COR-L47 (cell line): ENCODE measurements around the gene MOV10L1.

ENCODE experiments used
- DNase-seq: peaks from one replicate; lab custom pipeline; 2025; lab: John Stamatoyannopoulos, UW

Gene MOV10L1

DNA sequence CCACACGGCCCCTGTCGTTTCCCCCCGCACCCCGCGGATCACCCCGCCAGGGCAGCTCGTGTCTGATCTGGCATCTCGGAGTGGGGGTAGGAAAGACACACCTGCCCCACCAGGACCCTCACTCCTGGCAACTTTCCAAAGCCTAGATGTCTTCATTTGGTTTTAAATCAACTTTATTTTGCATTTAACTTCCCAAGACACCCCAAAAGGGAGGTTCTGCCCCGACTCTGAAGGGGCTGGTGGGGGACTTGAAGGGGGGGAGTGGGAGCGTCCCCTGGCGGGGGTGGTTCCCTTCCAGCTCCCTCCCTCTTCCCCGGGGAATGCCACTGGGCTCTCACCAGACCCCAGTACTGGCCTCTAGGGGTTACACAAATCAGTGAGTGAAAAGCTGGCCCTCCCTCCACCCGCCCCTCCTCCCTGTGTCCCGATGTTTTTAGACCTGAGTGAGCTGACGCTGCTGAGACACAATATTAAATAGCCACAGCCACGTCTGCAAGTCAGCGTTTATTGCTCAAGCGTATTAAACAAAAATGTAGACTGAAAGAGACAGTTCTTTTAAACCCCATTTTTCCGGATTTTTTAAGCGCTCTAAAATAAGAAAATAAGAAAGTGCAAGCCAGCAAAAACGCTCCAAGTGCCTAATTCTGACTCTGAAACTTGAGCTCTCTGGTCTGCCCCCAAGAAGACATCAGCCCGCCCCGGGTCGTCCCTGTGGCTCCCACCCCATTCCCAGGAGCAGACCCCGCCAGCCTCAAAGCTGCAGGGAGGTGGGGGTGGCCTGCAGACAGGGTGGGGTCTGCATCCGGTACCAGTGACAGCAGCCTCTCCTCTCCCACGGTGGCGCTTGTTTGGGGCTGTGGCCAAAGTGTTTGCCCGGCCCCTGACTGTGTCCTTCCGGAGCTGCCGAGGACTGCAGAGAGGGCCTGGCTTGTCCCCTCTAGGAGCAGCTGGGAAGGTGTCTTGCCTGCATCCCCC is 30.6 kb upstream of the MOV10L1 start:
- DNase-seq, result no peak

DNA sequence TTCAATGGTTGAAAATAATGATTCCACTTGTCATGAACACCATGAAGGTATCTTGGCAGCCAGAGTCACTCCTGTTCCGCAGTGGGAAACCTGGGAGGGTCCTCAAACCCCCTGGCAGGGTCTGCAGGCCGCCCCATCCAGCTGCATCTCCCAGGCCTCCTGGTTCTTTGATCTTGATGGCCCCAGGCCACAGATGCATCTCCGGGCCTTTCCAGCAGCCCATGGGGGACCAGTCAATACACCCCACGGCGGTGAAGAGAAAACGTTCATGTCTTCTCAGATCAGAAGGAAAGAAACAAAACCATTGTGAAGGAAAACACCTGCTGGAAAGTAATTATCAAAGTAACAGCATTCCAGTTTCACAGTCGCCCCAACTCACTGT is 29.9 kb upstream of the MOV10L1 start:
- no peak for DNase-seq

DNA sequence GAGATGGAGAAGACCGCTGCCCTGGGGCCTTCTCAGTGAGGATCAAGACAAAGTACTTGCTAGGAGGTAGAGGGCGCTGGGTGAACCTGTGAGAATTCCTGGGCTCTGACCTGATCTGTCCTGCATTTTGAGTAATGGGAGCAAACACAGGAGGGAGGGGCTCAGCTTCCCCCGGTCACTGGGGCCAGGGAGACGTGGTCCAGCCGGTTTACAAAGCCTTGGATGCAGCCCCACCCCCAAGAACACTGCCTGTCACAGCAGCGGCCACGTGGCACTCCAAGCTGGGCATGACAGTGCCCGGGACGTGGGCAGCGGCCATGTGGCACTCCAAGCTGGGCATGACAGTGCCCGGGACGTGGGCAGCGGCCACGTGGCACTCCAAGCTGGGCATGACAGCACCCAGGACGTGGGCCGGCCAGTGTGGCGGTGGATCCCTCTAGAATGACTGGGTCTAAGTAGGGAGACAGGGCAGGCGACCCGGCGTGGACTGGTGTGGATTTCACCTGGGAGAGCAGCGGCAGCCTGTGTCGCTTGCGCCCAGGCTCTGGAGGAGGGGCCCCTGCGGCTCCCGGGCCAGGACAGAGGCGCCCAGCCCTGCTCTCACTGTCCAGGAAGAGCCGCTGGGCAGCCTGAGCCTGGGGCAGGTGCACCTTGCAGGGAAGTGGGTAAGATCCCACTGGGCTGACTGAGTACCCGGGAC is 29.2 kb upstream of the MOV10L1 start:
- no peak for DNase-seq

DNA sequence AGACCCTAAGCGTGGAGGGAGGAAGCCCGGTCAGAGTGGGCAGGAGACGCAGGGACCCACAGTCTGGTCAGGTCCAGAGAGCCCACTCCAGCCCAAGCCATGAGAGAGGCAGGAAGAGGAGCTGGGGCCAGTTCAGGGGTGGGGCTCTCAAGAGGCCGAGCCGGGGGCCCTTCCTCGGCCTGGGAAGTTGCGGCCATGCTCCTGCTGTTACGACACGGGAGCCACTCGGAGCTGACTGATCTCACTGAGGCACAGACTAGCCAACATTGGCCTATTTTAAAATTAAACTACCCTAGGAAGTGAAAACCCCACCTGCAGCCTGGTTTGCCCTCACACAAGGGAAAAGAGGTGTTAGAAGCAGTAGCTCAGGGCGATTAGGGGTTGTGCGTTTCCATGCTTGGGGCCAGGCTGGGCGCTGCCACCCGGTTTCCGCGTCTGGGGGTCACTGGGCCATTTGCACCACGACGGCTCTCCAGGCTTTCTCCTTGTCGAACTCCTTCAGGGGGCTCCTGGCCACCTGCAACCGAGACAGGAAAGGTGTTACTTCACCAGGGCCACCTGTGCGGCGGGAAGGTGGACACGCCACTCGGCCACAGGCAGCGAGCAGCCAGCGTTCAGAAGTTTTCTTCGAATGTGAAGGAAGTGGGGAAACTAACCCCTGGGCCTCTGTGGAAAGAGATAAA is 28.5 kb upstream of the MOV10L1 start:
- no peak for DNase-seq

DNA sequence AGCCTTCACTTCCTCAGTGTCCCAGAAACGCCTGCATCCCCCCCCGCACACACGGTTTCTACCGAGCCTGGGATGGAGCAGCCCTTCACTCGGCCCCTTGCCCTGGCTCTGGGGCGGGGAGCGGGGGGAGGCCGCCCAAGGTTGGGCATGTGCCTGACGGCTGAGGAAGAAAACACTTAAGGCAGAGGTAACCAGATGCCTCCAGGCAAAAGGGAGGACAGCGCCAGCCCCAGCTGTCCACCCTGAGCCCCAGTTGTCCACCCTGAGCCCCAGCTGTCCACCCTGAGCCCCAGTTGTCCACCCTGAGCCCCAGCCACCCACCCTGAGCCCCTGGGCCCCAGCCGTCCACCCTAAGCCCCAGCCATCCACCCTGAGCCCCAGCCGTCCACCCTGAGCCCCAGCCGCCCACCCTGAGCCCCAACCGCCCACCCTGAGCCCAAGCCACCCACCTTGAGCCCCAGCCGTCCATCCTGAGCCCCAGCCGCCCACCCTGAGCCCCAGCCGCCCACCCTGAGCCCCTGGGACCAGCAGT is 27.9 kb upstream of the MOV10L1 start:
- no peak for DNase-seq

DNA sequence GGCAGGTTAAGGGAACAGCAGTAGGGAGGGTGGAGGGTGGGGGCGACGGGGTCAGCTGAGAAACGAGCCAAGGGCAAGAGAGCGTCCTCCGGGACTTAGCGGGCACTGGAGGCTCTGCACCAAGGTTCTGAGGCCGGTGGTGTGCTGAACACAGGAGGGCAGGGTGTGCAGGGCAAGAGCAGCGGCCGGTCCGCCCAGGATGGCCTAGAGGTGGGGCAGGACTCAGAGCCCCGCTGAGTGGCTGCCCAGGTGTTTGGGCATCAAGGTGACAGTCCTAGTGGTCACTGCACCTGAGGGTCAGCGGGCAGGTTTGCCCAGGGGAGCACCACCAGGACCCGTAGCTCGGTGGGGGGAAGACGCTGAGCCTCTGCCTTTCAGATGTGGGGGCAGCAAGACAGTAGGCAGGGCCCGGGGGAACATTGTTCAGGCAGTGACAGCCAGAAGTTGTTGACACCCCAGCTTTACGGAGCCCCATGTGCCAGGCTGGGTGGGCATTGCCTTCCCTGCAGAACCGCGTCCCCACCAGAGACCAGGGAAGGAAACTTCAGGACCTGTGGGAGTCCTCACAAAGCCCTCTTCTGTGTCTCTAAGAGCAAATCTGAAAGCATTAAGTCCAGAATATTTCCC is 27.2 kb upstream of the MOV10L1 start:
- DNase-seq, result no peak

DNA sequence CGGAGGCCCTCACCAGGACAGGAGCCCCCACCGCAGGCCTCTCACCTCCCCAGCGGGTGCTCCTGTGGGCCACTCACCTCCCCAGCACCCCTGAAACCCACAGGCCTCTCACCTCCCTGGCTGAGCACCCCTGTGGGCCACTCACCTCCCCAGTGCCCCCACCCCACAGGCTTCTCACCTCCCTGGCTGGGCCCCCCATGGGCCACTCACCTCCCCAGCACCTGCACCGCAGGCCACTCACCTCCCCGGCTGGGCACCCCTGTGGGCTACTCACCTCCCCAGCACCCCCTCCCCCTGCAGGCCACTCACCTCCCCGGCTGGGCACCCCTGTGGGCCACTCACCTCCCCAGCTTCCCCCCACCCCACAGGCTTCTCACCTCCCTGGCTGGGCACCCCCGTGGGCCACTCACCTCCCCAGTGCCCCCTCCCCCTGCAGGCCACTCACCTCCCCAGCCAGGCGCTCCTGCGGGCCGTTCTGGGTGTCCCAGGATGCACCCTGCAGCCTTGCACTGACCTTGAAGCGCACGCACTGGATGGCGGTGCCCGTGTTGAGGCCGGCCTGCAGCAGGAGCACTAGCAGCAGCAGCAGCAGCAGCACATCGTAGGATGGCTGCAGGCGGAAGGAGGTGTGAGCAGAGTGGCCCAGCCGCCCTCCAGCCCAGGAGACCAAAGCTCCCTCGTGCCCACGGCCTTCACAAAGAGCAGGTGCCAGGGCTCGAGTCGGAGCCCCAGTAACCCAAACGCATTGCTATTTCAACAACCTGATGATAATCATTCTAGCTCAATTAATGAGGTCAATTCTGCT is 26.0 kb upstream of the MOV10L1 start:
- DNase-seq, result no peak

DNA sequence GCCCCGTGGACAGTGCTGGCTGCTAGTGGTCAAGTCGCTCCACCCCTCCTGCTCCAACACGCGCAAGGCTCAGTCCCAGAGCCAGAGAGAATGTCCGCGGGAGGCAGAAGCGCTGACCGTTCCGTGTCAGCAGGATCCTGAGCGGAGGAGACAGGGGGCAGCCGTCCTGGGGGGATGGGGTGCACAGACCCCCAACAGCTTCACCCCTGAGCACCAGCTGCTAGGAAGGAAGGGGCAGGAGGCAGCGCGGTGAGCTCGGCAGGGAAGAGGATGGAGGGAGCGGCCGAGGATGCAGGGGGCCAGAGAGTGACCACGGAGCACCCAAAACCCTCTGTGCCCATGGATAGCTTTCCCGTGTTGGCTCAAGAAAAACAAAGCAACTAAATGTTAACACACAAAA is 25.4 kb upstream of the MOV10L1 start:
- no peak for DNase-seq

DNA sequence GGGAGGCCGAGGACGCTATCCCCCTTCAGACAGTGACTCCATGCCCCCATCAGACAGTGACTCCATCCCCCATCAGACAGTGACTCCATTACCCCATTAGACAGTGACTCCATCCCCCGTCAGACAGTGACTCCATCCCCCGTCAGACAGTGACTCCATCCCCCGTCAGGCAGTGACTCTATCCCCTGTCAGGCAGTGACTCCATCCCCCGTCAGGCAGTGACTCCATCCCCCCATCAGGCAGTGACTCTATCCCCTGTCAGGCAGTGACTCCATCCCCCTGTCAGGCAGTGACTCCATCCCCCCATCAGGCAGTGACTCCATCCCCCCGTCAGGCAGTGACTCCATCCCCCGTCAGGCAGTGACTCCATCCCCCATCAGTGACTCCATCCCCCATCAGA is 22.6 kb upstream of the MOV10L1 start:
- no peak for DNase-seq

DNA sequence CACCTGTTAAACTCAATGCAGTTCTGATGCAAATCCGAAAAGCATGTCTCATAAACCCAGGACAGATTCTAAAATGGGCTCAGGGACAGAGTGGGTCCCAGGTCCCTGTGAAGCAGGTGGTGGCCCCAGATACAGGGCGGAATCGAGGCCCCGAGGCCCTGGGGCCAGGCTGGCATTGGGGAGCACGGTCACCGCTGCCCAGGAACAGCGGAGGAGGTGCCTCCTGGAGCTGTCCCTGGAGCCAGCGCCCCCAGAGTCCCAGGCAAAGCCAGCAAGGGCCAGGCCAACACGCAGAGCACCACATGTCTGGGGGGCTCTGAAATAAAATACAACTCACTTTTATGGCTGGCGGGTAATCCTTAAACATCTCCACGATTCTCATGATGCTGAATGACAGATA is 21.7 kb upstream of the MOV10L1 start:
- no peak for DNase-seq

DNA sequence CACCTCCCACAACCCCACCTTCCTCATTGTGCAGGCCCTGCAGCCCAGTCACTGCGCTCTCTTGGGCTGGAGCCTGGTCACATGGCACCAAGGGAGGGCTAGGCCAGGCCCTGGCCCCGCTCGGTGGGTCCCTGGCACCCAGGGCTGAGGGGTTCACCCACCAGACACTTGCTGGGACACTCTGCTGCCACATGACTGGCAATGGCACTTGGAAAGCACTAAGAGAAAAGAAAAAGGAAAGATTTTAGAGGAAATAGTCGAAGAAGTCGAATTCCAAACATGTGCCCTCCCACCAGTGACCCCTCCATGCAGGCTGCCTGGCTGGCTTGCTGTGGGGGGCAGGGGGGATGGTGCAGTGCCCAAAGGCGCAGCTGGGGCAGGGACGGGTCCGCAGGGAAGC is 19.4 kb upstream of the MOV10L1 start:
- no peak for DNase-seq

DNA sequence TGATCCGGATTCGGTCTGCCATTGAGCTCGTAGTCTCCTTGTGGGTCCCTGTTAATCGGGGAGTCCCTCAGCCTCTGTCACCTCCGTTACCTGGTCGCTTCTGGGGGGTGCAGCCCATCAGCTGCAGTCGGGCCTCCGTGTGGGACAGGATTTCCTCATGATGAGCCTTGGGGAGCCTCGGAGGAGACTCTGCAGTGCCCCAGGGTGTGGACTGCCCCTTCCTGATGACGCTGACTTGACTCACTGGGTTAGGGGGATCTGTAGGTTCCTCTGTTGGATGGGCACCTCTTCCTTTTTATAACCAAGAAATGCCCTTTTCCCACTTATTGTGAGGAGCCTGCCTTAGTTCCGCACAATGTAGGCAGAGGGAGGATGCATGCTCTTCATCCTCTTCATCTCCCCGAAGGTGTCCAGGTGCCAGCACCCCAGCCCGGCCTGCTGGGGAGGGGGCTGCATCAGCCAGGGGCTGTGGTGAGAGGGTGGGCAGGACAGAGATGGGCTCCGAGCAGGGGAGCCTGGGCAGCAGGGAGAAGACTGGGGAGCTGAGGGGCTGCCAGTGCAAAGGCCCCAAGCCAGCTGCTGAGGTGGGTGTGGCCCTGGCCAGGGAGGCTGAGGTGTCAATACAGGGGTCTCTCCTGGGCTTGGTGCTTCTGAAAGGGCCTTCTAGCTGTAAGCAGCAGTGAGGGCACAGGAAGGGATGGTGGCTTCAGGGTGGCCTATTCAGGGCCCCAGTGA is 18.2 kb upstream of the MOV10L1 start:
- no peak for DNase-seq

DNA sequence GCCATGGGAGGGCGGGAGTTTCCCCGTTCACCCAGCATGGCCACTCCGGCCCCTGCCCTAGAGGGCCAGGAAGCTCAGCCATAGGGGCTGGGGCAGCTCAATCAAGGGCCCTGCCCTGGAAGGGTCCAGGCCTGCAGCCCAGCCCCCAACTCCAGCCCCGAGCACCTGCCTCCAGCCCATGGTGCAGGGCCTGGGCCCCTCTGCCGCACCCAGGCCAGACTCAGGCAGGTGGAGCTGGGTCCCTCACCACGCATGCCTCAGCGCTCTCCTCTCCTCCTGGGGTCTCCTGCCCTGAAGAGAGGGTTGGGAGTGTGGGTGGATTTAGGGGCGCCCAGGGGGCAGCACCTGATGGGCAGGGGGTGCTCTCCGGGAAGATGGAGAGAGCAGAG is 17.6 kb upstream of the MOV10L1 start:
- DNase-seq, result no peak

DNA sequence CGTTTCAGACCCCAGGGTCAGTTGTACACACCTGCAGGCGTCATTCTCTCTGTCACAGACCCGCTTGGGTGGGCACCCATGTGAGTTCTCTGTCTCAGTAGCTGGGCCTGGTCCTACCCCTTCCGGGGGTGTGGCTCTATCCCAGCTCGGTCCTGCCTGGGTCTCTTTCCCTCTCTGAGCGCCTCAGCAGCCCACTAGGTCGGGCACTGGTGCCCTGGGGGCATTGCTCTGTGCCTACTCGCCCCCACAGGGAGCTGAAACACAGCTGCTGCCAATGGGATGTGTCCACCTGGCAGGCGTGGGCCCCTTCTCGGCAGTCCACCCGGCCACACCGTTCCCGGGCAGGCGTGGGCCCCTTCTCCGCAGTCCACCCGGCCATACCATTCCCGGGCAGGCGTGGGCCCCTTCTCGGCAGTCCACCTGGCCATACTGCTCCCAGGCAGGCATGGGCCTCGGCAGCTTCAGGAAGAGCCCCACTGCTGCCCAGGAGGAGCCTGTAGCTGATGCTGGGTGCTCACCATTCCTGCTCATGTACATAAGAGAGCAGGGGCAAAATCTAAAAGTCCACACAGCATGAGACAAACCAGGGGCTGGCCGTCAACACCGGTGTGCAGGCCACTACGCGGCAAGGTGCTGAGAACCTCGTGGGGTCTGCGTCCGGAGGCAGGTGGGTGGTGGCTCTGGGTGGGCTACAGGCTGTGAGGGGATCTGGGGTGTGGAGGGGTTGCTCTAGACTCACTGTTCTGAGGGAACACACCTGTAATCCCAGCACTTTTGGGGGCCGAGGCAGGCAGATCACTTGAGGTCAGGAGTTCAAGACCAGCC is 16.9 kb upstream of the MOV10L1 start:
- no peak for DNase-seq

DNA sequence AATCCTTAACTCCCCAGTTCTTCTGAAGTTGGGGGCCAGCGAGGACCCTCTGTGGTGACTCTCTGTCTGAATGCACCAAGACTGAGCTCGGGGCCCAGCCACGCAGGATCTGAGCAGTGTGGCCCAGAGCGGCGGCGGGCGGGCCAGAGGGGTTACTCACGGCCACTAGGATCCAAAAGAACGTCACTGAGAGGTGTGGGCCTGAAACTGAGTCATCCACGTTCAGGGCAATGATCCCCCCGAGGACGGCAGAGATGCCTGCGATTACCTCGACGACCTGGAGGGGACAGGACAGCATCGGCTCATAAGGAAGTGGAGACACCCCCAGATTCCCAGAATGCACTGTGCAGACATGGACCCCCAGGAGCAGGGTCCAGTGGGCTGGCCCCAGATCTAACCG is 15.8 kb upstream of the MOV10L1 start:
- DNase-seq, result no peak

DNA sequence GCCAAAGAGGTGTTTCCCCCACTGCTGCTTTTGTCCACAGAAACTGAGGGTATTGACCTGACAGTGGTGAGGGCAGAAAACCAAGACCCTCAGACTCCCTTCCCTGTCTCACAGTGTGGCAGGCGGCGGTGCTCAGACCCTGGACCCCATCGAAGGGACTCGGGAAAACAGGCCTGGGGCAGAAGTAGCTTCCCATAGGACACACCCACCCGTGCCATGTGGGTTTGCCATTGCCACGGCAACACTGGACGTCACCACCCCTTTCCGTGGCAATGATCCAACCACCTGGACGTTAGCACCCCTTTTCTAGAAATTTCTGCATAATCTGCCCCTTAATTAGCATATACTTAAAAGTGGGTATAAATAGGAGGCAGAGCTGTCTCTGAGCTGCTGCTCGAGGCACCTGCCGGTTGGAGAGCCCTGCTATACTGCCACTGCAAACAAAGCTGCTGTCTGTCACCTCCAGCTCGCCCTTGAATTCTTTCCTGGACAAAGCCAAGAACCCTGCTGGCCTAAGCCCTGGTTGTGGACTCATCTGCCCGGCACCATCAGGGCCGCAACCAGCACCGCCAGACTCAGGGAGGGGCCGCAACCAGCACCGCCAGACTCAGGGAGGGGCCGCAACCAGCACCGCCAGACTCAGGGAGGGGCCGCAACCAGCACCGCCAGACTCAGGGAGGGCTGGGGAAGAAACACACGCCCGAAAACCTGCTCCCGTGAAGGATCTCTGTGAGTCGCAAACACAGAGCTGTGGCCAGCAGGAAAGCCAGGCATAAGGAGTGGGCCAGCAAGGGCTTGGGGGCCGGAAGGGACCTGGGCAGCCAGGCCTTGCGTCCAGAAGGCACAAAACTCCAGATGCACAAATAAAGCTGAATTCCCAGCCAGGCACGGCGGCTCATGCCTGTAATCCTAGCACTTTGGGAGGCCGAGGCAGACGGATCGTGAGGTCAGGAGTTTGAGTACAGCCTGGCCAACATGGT is 15.0 kb upstream of the MOV10L1 start:
- peak; percentile 9 for DNase-seq

DNA sequence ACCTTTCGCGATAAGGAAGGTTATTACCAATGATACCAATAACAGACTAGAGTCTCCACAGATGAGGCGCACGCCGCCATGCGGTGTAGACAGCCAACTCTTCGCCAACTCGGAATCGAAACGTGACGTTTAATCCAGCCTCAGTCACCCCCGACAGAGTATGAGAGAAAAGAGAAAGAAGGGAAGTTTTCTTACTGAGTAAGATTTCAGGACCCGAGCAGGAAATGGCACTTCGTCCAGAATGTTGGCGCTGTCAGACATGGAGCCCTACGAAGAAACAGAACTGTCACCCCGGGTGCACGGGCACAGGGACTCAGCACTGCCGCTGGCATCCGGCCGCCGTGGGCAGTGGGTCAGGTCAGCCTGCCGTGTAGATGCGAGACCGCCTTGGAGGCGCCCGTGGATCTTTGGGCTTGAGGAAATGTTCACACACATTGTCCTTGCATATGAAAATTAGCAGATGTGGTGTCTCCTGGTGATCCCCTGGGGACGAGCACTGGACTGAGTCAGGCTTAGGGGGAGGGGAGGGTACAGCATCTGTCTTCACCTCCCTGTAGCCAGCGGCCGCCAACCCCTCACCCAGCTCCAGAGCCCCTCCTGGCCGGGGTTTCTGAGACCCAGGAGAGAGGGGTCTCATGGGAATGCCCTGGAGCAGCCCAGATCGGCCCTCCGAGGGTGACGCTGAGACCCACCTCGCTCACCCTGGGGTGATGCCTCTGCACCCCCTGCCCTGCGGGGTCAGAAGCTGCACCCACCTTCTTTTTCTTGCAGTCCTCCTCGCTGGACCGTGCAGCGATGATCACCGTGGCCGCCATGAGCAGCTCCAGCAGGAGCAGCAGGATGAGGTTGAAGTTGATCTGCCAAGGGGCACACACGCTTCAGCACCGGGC is 12.9 kb upstream of the MOV10L1 start:
- DNase-seq, result no peak
